RWPE2 (cell line): Measurements from ENCODE around the gene F8.

ENCODE experiments used
- ATAC-seq: fragments of 200-7000 bp; cut with Tn5 transposase; 3 replicates; pipeline ENCODE4 v1.9.1; 2021; ENCODE audit warnings: low read depth
- DNase-seq: peaks from one replicate; pipeline ENCODE4 v3.0.0-alpha.2; 2020; ENCODE audit warnings: low spot score
- H3K27ac ChIP-seq: fragments of 450-650 bp; 2 replicates; pipeline ENCODE4 v1.5.1; 2017; ENCODE audit warnings: mild to moderate bottlenecking; ENCODE audit not compliant: poor library complexity, severe bottlenecking
- H3K27me3 ChIP-seq: fragments of 250-450 bp; sonication (Bioruptor Pico); 2 replicates; pipeline ENCODE4 v1.5.1; 2021; ENCODE audit warnings: mild to moderate bottlenecking, moderate library complexity; ENCODE audit not compliant: insufficient read depth, poor library complexity, severe bottlenecking
- H3K36me3 ChIP-seq: fragments of 250-450 bp; sonication (Bioruptor Pico); 2 replicates; pipeline ENCODE4 v1.5.1; 2020; ENCODE audit warnings: low read depth, mild to moderate bottlenecking, moderate library complexity
- H3K4me1 ChIP-seq: fragments of 250-450 bp; sonication (Bioruptor Pico); 2 replicates; pipeline ENCODE4 v1.5.1; 2021; ENCODE audit warnings: mild to moderate bottlenecking, moderate library complexity; ENCODE audit not compliant: insufficient read depth, poor library complexity, severe bottlenecking
- H3K4me3 ChIP-seq: fragments of 250-450 bp; sonication (Bioruptor Pico); 2 replicates; pipeline ENCODE4 v1.5.1; 2021; ENCODE audit warnings: mild to moderate bottlenecking, moderate library complexity; ENCODE audit not compliant: severe bottlenecking
- H3K9me3 ChIP-seq: fragments of 250-450 bp; sonication (Bioruptor Pico); 2 replicates; pipeline ENCODE4 v1.5.1; 2021; ENCODE audit warnings: mild to moderate bottlenecking, moderate library complexity; ENCODE audit not compliant: severe bottlenecking
- CTCF ChIP-seq: fragments of 450-650 bp; IDR thresholded peaks from one replicate; pipeline ENCODE4 v1.5.1; 2017; ENCODE audit warnings: mild to moderate bottlenecking, moderate library complexity; ENCODE audit not compliant: poor library complexity, severe bottlenecking

F8 gene

GRCh38 chrX:155069414-155069813, 46.9 kb upstream of the F8 start:
- DNase-seq (no peak), ATAC-seq (no peak)
- peaks cover 9% of the 10 kb centered on the region; the same call in 1 of the 2 replicates for H3K36me3 ChIP-seq
- H3K4me1 ChIP-seq: peaks cover 29% of the 10 kb centered on the region
- no peaks in the 10 kb centered on the region for H3K9me3 ChIP-seq
- no peak for TF ChIP-seq CTCF
- no peaks in the 10 kb centered on the region for H3K27me3 ChIP-seq
- no peak overlapping the region for H3K27ac ChIP-seq
- H3K4me3 ChIP-seq: peak overlapping the region; percentile 63

GRCh38 chrX:155068165-155068564, 45.6 kb upstream of the F8 start:
- Histone ChIP-seq H3K4me3 (no peak overlapping the region), H3K27me3 (no peaks in the 10 kb centered on the region), H3K27ac (no peak overlapping the region), H3K4me1 (peaks cover 29% of the 10 kb centered on the region), H3K36me3 (peaks cover 4% of the 10 kb centered on the region), H3K9me3 (no peaks in the 10 kb centered on the region)
- no peak for DNase-seq
- TF ChIP-seq CTCF: no peak
- peak; percentile 35; the same call in 2 of the 3 replicates for ATAC-seq

GRCh38 chrX:155065035-155065734, 42.7 kb upstream of the F8 start:
- Histone ChIP-seq H3K36me3 (peaks cover 10% of the 10 kb centered on the region), H3K4me1 (peaks cover 29% of the 10 kb centered on the region), H3K9me3 (no peaks in the 10 kb centered on the region), H3K27me3 (no peaks in the 10 kb centered on the region), H3K4me3 (peak overlapping the region; percentile 16), H3K27ac (peak overlapping the region; percentile 52)
- no peak for TF ChIP-seq CTCF
- no peak for DNase-seq
- peak; percentile 87 for ATAC-seq

GRCh38 chrX:155061760-155062159, 39.2 kb upstream of the F8 start:
- peaks cover 11% of the 10 kb centered on the region for H3K4me1 ChIP-seq
- ATAC-seq (no peak), DNase-seq (no peak)
- H3K36me3 ChIP-seq: peaks cover 13% of the 10 kb centered on the region
- no peaks in the 10 kb centered on the region for H3K27me3 ChIP-seq
- no peak for TF ChIP-seq CTCF
- no peaks in the 10 kb centered on the region for H3K9me3 ChIP-seq
- H3K4me3 ChIP-seq: no peak overlapping the region
- H3K27ac ChIP-seq: no peak overlapping the region

- TF ChIP-seq CTCF: peak; percentile 65
- Histone ChIP-seq H3K9me3 (no peaks in the 10 kb centered on the region), H3K4me1 (no peaks in the 10 kb centered on the region), H3K4me3 (no peak overlapping the region), H3K27ac (no peak overlapping the region), H3K36me3 (peaks cover 8% of the 10 kb centered on the region), H3K27me3 (no peaks in the 10 kb centered on the region)
- DNase-seq (no peak), ATAC-seq (peak; percentile 78)
Observed at GRCh38 chrX:155056877-155057792, 34.6 kb upstream of the F8 start.
